Right cardiac atrium (tissue), 5 donors: ENCODE data around the gene COX19. TPM values are rescaled to one million over a fixed set of nuclear protein-coding genes. Genes with fewer than 3 reads are reported as not detected.
"Not testable (repeated sequence)": the region's sequence is repeated elsewhere in the genome, so short reads cannot be mapped to it uniquely, and the experiment has no call there.

ENCODE experiments used
- ATAC-seq, 2 donors: fragments of 200-7000 bp; cut with Tn5 transposase; one replicate each; pipeline versions ENCODE4 v1.8.0 to v1.9.1; 2020; ENCODE audit warnings: moderate library complexity in 2 of 2, mild to moderate bottlenecking in 1 of 2
- DNase-seq, 3 donors: peaks; one replicate each; pipeline ENCODE4 v3.0.0-alpha.2; 2020
- H3K27ac ChIP-seq: one replicate; pipeline ENCODE4 v1.5.1; 2013; ENCODE audit warnings: mild to moderate bottlenecking, low read length, control low read depth, moderate library complexity
- H3K27me3 ChIP-seq: one replicate; pipeline ENCODE4 v1.6.1; 2013; ENCODE audit not compliant: control insufficient read depth, insufficient read depth
- H3K4me1 ChIP-seq: one replicate; pipeline ENCODE4 v1.6.1; 2013; ENCODE audit warnings: low read length; ENCODE audit not compliant: control insufficient read depth, insufficient read depth
- H3K4me3 ChIP-seq: one replicate; pipeline ENCODE4 v1.5.1; 2013; ENCODE audit warnings: low read length, control low read depth
- H3K9me3 ChIP-seq: one replicate; pipeline ENCODE4 v1.6.1; 2013; ENCODE audit warnings: low read length; ENCODE audit not compliant: control insufficient read depth
- WGBS: extraction: QIAGEN DNeasy Blood & Tissue Kit; methylation state at CpG from one replicate; pipeline ENCODE4 v1.1.7; 2013; 5-methylcytosine and 5-hydroxymethylcytosine counted together
- intact Hi-C, 4 donors: fragments of 100-400 bp; cut with DNase I; formaldehyde crosslinking; loops; one replicate each; pipeline versions ENCODE4 v1.11.0 to v1.14.0; 2022 to 2023
- polyA plus RNA-seq: library from polyadenylated mRNA; stranded (reverse); fragments of 200-250 nt; gene quantifications from one replicate; pipeline ENCODE4 v1.2.3, GENCODE V29; 2013
- total RNA-seq, 4 donors: library from RNA; stranded (reverse); fragmentation: NEBNext Ultra II Directional; extraction: Animal tissue kit (Norgen Biotek cat#: 25700); gene quantifications; one replicate each; pipeline ENCODE4 v1.2.1, GENCODE V29; 2021
- donor health status: healthy with polysubstance abuse.
- donor health status: DM: no; HTN: yes; CAD: no.
- donor health status: DM: no; HTN: no; CAD: no.
- donor health status: DM: no; HTN: yes; CAD: no; lungs with severe emphysema.
- donor health status: DM: yes; HTN: yes; CAD: no.

Gene COX19
- total and polyA plus RNA-seq, 5 donors: 5.8 to 8.8 (median 7.7) TPM

DNA sequence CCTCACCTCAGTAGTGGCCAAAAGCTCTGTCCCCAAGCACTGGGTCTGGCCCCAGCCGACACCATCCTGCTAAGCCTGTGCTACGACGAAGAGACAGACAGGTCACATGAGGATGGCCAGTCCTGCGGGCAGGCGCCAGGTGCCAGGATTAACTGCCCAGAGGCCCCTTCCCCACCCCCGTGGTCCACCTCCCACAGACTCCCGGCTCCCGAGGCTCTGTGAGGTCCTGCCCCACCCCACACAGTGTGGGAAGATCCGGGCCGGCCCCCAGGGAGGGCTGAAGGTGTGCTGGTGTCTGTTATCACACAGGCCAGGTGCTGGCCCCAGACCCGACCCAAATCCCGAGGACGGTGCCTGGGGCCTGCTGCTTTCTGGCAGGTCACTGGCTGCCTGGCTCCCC, 34.9 kb upstream of the COX19 start:
- H3K4me3 ChIP-seq: no peak overlapping the region
- ATAC-seq (no peak), DNase-seq (no peak)
- H3K4me1 ChIP-seq: no peaks in the 10 kb centered on the region
- no peak overlapping the region for H3K27ac ChIP-seq
- intact Hi-C loops: loop anchor here in 1 of 4 donors (5.0 kb wide), 1 partner anchor 52 kb away; no protein-coding TSS in a partner anchor
- H3K9me3 ChIP-seq: no peaks in the 10 kb centered on the region
- H3K27me3 ChIP-seq: no peaks in the 10 kb centered on the region
- 86% methylated on average over 13 of the region's 13 CpGs for WGBS

DNA sequence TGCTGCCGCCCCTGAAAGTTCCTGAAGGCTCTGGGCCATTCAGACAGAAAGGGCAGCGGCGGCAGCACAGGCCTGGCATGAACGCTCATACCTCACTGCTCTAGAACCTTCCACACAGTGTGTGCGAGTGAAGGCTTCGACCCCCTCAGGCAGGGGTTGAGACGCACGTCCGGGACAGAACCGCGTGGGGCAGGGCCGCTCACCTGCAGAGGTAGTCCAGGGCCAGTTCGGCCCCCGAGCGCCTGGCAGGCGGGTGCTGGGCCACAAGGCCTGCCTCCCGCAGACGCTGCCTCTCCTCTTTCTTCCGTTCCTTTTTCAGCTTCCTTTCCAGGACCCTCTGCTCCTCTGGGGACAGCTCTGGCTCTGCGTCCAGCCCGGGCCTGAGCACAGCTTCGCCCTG, 34.4 kb upstream of the COX19 start:
- no peaks in the 10 kb centered on the region for H3K9me3 ChIP-seq
- H3K27me3 ChIP-seq: no peaks in the 10 kb centered on the region
- H3K4me3 ChIP-seq: no peak overlapping the region
- H3K27ac ChIP-seq: no peak overlapping the region
- DNase-seq (no peak), ATAC-seq (no peak)
- H3K4me1 ChIP-seq: no peaks in the 10 kb centered on the region
- WGBS: 93% methylated on average over 22 of the region's 22 CpGs
- intact Hi-C loops: loop anchor here in 1 of 4 donors (5.0 kb wide), 1 partner anchor 53 kb away; no protein-coding TSS in a partner anchor

DNA sequence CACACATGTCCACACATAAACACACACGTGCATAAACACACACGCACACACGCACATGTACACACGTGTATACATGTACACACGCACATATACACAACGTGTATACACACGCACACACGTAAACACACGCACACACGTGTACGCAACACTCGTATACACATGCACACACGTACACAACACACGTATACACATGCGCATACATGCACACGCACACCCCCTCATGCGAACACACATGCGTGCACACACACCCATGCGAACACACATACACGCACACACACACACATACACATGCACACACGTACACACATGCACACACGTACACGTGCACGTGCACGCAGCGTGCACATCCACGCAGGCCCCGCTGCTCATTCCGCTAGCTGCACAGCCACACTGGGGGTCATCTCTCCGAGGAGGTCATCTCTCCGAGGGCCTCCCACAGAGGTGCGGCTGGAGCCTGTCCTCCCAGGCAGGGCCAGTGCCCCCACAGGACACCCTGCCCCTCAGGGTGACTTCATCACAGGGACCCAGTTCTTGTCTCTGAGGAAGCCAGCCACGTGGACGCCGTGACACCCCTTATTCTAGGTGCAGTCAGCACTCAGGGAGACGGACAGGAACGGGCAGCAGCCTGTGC, 33.5 kb upstream of the COX19 start:
- DNase-seq (no peak), ATAC-seq (no peak)
- H3K27me3 ChIP-seq: no peaks in the 10 kb centered on the region
- no peaks in the 10 kb centered on the region for H3K4me1 ChIP-seq
- 94% methylated on average over 37 of the region's 37 CpGs for WGBS
- intact Hi-C loops: no loop called here
- no peaks in the 10 kb centered on the region for H3K9me3 ChIP-seq
- no peak overlapping the region for H3K4me3 ChIP-seq
- no peak overlapping the region for H3K27ac ChIP-seq

DNA sequence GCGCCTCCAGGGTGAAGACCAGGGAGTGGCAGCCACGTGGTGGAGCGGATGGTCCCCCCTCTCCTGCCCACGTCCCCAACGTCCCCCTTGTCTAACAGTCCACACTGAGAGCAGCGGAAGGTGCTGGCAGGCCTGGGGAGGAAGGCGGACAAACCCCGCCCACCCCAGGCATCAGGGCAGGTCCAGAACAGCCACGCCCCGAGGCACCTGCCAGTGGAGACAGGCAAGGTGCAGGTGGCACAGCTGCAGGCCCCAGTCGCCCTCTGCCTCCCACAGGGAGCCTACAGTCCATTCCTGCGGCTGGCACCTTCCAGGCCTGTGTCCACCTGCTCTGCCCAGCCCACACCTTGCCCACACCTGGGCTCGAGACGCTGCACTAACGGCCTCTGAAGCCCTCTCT, 32.6 kb upstream of the COX19 start:
- DNase-seq (no peak), ATAC-seq (no peak)
- H3K4me1 ChIP-seq: no peaks in the 10 kb centered on the region
- intact Hi-C loops: no loop called here
- no peak overlapping the region for H3K4me3 ChIP-seq
- WGBS: 86% methylated on average over 15 of the region's 15 CpGs
- H3K27me3 ChIP-seq: no peaks in the 10 kb centered on the region
- H3K27ac ChIP-seq: no peak overlapping the region
- H3K9me3 ChIP-seq: no peaks in the 10 kb centered on the region

DNA sequence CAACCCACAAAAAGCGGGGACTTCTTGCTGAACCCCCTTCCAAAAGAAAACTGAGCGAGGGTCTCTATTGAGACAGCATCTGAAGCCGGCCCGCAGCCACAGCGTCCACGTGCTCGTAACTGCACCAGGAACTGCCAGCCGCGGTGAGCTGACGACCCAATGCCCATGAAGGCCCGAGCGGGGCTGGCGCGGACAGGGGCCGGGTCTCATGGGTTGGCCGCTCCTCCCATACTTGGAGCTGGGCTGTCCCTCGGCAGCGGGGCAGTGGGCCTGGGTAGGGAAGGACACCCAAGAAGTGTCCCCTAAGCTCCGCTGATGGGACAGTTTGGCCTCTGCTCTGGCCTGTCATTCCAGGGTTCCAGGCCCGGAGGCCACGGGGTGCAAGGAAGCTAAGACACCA, 30.0 kb upstream of the COX19 start:
- DNase-seq (peak in 1 of 3 donors; percentile 10), ATAC-seq (no peak)
- Histone ChIP-seq H3K4me3 (no peak overlapping the region), H3K27ac (no peak overlapping the region), H3K4me1 (no peaks in the 10 kb centered on the region), H3K9me3 (no peaks in the 10 kb centered on the region), H3K27me3 (no peaks in the 10 kb centered on the region)
- 94% methylated on average over 21 of the region's 21 CpGs for WGBS
- intact Hi-C loops: no loop called here

DNA sequence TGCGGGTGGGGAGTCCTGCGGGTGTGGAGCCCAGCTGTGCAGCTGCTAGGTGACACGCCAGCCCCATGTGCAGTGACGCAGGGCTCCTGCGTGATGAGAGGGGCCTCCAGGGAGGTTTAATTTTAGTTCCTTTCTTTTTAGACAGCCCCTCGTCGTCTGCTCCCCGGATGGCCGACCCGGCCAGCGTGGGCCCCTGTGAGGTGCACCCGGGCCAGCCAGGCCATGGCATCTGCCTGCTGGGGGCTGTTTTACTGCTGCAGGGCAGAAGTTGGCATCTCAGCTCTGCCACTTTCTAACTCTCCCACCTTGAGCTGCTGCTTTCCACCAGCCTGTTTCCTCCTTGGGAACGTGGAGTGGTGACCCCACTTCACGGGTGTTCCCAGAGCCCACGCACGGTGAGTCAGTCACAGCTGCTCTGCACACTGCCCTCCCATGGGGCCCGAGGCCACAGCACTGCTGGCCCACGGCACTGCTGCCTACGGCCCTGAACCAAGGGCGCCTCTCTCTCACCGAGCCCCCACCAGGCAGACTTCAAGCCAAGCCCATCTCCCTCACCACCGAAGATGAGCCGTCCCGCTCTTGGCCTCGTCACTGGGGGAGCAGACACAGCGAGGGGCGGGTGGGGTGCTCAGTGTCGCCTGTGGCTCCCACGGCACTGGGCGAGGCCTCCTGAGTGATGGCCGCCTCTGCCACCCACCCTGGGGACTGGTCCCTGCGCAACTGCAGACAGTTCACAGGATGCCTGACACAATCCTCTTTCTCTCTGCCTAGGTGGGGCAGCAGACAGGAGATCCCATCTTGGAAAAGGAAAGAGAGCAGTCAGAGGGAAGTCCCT, 28.9 kb upstream of the COX19 start:
- Histone ChIP-seq H3K27me3 (no peaks in the 10 kb centered on the region), H3K4me1 (no peaks in the 10 kb centered on the region), H3K27ac (no peak overlapping the region), H3K4me3 (no peak overlapping the region), H3K9me3 (no peaks in the 10 kb centered on the region)
- ATAC-seq (peak in 1 of 2 donors; percentile 8), DNase-seq (no peak)
- WGBS: 80% methylated on average over 32 of the region's 32 CpGs
- intact Hi-C loops: no loop called here

DNA sequence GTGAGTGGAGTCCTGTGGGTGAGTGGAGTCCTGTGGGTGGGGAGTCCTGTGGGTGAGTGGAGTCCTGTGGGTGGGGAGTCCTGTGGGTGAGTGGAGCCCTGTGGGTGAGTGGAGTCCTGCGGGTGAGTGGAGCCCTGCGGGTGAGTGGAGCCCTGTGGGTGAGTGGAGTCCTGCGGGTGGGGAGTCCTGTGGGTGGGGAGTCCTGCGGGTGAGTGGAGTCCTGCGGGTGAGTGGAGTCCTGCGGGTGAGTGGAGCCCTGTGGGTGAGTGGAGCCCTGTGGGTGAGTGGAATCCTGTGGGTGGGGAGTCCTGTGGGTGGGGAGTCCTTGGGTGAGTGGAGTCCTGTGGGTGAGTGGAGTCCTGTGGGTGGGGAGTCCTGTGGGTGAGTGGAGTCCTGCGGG, 27.1 kb upstream of the COX19 start:
- H3K27ac ChIP-seq, DNase-seq, H3K4me1 ChIP-seq, H3K9me3 ChIP-seq, H3K27me3 ChIP-seq, ATAC-seq, H3K4me3 ChIP-seq, intact Hi-C loops: not testable (repeated sequence)
- WGBS: 94% methylated on average over 7 of the region's 7 CpGs

DNA sequence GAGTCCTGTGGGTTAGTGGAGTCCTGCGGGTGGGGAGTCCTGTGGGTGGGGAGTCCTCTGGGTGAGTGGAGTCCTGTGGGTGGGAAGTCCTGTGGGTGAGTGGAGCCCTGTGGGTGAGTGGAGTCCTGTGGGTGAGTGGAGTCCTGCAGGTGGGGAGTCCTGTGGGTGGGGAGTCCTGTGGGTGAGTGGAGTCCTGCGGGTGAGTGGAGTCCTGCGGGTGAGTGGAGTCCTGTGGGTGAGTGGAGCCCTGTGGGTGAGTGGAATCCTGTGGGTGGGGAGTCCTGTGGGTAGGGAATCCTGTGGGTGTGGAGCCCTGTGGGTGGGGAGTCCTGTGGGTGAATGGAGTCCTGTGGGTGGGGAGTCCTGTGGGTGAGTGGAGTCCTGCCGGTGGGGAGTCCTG, 26.7 kb upstream of the COX19 start:
- WGBS: 91% methylated on average over 4 of the region's 4 CpGs
- H3K27ac ChIP-seq, DNase-seq, intact Hi-C loops, H3K27me3 ChIP-seq, H3K9me3 ChIP-seq, H3K4me1 ChIP-seq, H3K4me3 ChIP-seq, ATAC-seq: not testable (repeated sequence)

DNA sequence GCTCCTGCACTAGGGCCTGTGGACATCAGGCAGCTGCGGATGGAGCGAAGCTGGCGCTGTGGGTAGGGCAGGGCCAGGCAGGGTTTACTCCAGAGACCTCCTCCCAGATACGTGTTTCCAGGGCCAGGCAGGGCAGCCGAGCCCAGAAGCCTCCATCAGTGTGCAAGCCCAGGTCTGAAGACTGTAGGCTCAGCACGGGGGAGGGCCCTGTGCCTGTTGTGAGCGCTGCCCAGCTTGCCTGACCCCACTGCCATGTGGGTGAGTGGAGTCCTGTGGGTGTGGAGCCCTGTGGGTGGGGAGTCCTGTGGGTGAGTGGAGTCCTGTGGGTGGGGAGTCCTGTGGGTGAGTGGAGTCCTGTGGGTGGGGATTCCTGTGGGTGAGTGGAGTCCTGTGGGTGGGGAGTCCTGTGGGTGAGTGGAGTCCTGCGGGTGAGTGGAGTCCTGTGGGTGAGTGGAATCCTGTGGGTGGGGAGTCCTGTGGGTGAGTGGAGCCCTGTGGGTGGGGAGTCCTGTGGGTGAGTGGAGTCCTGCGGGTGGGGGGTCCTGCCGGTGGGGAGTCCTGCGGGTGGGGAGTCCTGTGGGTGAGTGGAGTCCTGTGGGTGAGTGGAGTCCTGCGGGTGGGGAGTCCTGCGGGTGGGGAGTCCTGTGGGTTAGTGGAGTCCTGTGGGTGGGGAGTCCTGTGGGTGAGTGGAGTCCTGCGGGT, 25.9 kb upstream of the COX19 start:
- intact Hi-C loops, H3K9me3 ChIP-seq: not testable (repeated sequence)
- WGBS: 89% methylated on average over 14 of the region's 14 CpGs

DNA sequence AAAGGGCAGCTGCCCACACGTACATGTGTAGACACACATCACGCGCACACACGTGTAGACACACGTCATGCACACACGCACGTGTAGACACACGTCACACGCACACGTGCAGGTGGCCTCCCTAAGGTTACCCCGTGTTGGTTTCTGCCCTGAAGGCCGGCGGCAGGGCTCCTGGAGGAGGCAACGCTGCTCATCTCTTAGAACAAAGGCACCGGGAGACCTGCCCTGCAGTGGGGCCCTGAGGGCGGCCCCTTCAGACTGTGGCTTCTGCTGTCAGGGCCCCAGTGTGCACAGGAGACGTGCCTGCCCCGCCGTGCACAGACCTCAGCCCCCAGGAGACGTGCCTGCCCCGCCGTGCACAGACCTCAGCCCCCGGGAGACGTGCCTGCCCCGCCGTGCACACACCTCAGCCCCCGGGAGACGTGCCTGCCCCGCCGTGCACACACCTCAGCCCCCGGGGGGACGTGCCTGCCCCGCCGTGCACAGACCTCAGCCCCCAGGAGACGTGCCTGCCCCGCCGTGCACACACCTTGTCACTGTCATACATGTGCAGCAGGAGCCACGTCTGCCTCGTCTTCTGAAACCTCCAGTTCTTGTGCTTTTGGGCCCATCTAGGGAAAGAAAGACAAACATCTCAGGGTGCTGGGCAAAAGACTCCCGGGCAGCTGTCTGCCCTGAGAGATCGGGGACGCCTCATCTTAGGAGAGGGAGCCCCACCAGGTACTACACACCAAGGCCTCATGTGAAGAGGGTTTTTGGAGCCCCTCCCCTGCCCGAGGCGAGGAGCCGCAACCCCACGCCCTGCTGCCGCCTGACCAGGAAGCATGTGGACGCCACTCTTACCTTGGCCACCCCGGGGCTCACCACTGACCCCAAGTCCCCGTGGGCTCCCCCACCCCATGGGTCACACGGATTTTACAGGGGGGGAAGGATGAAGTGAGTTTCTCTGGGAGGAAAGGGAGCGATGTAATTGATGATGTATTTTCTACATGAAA, 24.9 kb upstream of the COX19 start:
- DNase-seq (no peak), ATAC-seq (no peak)
- Histone ChIP-seq H3K27me3 (no peaks in the 10 kb centered on the region), H3K4me1 (no peaks in the 10 kb centered on the region), H3K27ac (no peak overlapping the region), H3K4me3 (no peak overlapping the region), H3K9me3 (no peaks in the 10 kb centered on the region)
- WGBS: 89% methylated on average over 52 of the region's 52 CpGs
- intact Hi-C loops: loop anchor here in 2 of 4 donors (10.0 kb wide), 2 partner anchors 155 to 165 kb away; partner anchors contain the start of gene ZFAND2A (in 1 of the 2)

More for the DNA sequence above, 25.9 kb upstream of the COX19 start:
- H3K4me1 ChIP-seq, H3K27ac ChIP-seq, H3K27me3 ChIP-seq, ATAC-seq, H3K4me3 ChIP-seq, DNase-seq: not testable (repeated sequence)
